ENCODE data around the gene ZNF407.

The ZNF407 gene

DNA sequence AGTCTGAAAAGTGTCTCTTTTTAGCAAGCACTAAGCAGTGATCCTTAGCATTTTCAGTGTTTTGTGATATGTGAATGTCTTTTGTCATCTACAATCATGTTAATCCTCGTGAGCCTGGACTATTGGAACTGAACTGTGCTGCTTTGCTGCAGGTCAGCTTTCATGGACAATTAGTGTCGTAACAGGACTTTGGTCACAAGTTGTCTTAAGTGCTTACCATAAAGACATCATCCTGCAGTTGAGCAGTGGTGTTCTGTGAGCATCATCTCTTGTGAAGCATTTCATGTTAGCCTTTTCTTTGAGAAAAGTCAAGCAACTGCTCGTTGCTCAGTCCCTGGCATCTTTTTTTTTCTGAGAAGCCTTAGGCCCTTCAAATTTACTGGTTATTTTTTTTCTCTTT is 135.9 kb downstream of the ZNF407 start:
- no peak for DNase-seq

DNA sequence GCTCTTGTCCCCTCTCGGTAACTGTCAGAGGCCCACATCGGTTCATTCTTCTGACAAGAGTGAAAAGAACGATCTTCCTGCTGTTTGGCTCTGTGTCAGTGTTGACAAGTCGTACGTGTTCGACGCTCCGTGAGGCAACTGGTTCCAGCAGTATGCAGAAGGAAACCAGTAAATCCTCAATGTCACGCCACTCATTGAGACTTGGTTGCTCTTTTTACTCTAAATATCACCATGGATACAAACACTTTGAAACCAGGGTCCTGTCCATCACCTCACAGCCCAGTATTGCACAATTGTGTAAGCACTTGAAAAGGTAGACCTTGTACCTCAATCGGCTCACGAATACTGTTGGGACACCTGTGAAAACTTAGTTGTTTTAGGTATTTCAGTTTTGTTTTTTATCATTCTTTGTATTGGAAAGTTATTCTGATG is 136.4 kb downstream of the ZNF407 start:
- DNase-seq = no peak

DNA sequence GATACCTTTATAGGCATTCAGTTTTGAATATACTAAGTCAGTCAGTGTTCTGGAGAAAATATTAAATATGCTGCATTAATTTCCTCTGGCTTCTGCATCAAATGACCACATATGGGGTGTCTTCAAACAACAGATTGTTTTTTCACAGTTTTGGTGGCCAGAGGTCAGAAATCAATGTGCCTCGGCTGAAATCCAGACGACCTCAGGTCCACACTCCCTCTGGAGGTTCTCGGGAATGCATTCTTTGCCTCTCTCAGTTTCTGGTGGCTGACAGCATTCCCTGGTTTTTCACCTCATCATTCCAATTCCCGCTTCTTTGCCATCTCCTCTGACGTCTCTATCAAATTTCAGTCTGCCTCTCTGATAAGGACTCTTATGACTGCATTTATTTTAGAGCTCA is 142.3 kb downstream of the ZNF407 start:
- DNase-seq = no peak

DNA sequence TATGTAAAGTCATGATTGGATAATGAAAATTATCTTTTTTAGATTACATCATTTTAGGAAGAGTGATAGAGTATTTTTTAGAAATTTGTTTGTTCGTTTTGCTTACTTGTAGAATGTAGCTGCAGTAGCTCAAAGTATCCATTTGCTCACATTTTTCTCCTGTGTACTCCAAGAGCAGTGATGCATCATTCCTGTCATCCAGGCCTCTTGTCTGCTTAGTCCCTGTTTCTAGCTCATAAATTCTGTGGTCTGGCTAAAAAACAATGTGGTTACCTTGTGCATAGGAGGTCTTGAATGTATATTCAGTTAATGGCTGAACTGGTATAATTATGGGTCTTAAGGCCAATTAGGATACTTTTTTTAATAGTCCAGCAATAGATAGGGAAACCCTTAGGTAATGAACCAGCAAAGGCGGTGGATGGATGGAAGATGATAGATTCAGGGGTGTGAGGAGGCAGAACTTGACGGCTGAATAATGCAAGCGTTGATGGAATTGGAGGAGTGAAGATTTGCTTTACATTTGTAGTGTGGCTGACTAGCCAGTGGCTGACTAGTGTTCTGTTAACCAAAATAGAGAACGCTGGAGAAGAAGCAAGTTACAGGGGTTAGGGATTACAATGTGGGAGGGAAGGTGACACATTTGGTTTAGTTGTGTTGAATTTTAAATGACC is 145.0 kb downstream of the ZNF407 start:
- DNase-seq = no peak

DNA sequence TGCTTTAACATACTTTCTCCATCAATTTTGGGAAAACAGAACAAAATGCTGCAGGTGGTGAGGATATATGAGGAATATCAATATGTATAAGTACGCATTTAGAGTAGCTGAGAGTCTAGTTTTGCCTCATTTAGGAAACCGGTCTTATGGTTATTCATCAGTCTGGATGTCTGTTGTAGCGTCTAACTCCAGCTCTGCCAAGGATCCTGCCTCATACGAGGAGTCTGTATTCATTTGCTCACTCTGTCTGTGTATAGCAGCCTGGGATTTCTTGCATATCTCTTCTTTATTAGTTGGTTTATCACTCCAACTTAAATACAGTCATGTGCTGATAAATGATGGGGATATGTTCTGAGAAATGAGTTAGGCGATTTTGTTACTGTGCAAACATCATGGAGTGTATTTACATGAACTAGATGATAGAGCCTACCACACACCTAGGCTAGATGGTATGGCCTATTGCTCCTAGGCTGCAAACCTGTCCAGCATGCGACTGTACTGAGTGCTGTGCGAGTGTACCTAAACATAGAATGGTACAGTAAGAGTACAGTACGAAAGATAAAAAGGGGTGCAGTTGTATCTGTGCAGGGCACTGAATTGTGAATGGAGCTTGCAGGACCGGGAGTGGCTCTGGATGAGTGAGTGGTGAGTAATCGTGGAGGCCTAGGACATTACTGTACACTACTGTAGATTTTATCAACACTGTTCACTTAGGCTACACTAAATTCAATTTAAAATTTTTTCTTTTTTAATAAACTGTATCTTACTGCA is 148.1 kb downstream of the ZNF407 start:
- DNase-seq = no peak

DNA sequence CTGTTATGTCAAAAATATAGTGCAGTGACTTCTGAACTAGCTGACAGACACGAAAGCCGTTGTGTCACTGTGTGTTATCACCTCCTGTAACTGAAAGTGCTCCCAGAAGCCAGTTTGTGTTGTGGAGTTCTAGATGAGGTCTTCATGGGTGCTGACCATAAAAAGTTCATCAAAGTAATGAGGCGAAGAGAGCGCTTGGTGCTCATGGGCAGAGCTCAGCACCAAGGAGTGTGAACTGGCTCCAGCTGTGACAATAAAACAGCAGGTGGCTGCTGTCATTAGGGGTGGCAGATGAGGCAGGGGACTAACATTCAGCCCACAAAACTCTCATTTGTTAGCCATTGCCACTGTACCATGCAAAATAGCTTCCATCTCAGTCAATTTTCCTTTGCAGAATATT is 151.1 kb downstream of the ZNF407 start:
- no peak for DNase-seq

DNA sequence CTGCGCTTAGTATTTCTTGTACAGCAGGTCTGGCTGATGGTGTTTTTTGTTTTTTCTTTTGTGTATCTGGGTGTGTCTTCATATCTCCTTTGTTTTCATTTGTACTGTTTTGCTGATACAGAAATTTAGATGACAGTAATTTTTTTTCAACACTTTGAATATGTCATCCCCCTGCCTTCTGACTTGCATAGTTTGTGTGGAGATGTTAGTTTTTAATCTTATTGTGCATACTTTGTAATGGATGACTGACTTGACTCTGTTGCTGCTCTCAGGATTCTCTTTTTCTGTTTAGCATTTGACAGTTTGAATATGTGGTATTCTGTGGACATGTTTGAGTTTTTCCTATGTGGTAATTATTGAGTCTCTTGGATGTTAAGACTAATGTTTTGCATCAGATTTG is 161.3 kb downstream of the ZNF407 start:
- DNase-seq = no peak

DNA sequence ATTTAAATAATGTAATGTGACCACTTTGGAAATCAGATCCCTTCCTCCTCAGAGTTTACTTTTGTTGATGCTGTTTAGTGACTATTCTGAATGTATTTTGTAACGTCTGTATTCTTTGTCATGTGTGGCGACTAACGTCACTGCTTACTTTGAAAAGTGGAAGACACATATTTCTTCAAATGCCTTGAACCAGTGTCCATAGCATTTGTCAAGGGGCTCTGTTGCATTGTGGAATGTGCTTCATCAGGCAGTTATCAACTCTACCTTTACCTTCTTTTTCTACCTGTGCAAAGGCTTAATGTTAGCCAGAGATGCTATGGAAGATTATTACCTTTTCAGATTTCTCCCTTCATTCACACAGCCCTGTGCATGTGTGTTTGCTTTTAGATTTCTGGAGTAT is 162.4 kb downstream of the ZNF407 start:
- DNase-seq = no peak

DNA sequence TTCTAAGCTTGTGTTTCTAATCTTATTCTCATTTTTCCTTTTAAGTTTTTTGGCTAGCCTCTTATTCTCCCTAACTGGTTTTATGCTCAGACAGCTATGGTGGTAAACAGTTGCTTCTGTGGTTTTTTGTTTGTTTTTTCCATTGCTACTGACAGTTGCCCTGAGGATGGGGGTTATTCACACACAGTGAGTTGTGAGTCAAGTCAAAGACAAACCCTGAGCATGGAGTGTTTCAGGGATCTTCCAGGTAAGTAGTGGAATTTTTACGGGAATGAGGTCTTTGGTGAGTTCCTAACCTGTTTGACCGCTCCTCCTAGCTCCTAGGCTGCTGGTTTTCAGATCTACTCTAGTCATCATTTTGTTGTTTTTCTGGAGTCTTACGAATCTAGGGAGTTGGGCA is 162.8 kb downstream of the ZNF407 start:
- no peak for DNase-seq

DNA sequence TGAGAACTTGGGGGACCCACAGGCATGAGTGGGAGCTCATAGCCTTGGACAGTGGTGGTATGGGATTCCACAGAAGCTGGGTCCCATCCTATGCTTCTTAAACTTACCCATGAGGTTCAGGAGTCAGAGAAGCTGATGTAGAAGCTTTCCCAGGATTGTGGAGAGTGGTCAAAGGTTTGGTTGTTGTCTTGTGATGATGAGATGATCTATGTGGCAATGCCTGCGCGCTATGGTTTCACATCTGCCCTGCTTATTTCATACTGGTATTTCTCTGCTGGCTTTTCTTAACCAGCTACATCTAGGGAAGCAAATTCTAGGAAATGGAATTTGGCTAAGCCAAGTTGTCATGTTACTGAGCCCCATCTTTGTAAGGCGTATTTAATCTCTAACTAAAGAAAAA is 168.6 kb downstream of the ZNF407 start:
- no peak for DNase-seq

DNA sequence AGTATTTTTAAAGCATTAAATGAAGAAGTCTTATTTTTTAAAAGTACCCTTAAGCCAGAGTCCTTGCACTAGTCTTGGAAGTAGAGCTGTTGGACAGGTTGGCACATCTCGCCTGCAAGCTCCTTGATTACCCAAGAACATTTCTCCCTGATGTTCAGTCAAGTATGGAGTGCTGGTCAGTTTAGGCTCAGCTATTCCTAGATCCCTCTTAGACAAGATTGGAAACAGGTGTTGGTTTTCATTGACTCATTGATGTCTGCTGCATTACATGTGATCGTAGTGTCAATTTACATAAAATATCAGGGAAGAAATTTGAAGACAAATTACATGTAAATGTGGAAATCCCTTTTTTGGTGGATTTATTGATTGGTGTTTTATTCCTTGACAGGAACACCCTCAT is 170.4 kb downstream of the ZNF407 start:
- DNase-seq = no peak

DNA sequence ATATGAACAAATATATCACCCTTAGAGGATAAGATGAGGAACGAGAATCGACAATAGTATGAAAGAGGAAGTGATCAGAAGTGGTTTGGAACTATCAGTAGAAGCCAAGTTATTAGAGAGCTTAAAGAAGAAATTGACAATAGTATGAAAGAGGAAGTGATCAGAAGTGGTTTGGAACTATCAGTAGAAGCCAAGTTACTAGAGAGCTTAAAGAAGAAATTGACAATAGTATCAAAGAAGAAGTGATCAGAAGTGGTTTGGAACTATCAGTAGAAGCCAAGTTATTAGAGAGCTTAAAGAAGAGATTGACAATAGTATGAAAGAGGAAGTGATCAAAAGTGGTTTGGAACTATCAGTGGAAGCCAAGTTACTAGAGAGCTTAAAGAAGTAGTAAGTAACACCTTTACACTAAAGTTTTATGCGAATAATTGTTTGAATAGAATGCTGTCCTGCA is 175.5 kb downstream of the ZNF407 start:
- DNase-seq = no peak

DNA sequence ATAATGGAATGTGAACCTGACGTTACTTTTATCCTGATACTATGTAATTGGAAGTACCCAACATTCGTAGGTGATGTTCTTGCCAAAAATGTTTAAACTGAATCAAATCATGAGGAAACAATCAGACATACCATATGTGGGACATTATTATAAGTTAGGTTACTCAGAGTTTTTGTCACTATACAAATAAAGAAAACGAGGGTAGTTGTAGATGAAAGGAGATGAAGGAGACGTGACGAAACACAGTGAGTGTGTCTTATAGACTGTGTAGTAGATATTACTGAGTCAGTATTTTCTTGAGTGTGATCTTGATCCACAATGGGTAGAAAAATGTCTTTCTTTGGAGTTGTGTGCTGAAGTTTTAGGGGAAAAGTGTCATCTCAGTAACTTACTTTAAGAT is 176.8 kb downstream of the ZNF407 start:
- DNase-seq = no peak

DNA sequence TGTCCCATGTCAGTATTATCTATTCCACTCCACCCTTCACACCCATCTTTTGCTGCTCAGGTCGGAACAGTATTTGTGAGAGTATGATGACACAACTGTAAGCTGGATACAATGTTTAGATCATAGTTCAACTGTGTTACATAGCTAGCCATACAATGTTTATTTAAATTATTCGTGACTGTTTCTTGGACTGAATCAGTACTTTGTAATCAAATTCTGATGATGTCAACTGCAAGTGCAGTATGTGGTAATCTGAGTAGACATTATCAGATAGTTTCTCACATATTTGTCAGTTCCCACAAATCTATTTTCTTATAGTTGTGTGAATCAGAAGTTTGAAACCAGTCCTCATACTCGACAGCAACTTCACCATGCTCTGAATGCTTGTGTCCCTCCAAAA is 177.6 kb downstream of the ZNF407 start:
- DNase-seq = no peak

DNA sequence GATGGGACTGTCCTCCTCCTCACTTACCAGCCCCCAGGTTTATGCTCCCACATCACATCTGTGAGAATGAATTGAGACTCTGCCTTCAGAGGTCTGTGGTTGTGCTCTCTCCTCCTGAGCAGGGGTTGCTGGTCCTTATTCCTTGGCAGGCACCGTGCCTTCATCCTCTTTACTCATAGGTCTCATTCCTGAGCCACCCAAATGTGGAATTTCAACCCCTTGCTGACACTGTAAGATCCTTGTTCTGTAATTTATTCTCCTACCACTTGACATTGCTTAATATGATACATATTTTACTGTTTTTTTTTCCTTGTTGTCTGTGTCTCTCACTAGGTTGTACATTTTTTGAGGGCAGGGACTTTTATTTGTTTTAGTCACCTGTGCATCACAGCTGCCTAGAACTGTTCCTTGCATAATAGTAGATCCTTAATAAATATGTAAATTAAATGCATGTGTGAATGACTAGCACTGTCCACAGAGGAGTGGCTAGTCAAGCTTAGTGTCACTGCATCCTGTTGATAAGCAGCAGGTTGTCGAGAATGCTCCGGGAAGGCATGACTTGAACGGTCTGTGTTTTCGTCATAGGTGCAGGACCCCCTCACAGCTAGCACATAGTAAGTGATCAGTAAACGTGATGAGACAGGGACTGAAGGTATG is 180.6 kb downstream of the ZNF407 start:
- DNase-seq = no peak

DNA sequence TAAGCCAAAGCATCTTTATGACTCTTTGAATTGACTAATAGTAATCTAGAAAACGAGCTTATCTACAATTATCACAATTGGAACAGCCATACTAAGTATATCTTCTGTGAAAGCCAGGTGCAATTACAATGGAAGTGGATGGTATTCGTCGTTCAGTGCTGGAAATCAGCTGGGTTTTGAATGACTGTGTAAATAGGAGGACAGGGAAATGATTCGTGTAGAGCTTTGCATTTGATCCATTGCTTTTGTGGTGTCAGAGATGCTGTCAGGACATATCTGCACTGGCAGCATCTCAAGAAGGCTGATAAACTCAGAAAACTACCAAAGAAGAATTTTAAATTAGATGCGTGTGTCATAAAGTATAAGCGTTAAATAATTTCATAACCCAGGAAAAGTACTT is 187.1 kb downstream of the ZNF407 start:
- DNase-seq = no peak

DNA sequence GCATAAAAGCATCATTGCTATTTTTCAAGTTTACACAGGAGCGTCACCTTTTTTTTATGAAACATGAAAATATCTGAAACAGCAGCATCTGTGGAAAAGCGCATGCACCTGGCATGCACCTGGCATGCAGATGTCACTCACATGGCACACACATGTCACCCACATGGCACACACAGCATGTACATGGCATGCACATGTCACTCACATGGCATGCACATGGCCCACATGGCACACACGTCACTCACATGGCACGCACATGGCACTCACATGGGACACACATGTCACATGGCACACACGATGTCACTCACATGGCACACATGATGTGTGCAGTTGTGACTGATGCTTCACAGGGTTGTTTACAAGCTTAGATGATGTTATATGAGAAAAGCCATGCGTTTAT is 188.0 kb downstream of the ZNF407 start:
- DNase-seq = no peak

DNA sequence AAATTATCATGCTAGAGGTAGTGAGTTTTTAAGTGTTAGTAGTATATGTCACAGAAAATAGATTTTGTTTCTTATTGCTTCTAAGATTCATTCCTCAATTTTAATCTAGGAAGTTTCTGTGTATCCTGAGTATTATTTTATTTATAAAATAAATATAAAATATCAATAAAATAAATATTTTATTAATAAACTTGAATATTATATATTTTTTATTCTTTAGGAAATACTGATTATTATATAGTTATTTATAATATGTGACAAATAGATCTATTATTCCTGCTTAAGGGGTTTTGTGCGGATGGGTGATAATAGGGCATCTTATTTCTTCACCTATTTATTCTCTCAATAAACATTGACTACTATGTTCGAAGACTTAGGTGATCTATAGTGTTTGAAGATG is 191.0 kb downstream of the ZNF407 start:
- DNase-seq = no peak

DNA sequence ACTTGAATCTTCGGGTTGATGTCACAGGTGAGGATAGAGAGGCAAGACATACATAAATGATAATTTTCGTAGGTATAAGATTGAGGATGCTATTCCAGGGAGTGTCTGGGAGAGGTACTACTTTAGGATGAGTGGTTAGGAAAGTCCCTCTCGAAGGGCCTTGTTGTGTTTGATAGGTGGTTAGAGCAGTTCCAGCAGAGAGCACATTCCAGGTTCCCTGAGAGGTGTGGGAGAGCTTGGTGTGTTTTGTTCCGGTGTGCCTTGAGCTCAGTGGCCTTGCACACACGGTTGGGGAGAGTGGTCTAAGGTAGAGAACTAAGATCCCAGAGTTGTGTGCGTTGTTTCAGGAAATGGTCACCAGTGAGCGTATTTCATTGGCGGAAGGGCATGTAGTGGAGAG is 191.4 kb downstream of the ZNF407 start:
- DNase-seq = no peak

DNA sequence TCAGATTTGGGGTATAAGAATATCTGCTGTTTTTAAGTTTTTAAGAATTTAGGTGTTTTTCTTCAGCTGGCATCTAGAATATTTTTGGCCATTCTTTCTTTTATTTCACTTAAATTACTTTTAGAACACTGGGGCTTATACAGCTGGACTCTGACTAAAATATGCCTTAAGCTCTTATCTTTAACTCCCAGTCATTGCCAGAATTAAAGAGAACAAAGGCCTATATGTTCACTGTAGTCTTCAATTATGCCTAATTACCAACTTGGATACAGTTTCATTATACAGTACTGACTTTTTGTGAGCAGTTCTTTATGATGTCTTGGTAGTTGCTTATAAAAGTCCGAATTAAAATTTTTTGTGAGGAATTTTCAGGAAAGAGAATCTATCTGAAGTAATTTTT is 192.8 kb downstream of the ZNF407 start:
- no peak for DNase-seq

DNA sequence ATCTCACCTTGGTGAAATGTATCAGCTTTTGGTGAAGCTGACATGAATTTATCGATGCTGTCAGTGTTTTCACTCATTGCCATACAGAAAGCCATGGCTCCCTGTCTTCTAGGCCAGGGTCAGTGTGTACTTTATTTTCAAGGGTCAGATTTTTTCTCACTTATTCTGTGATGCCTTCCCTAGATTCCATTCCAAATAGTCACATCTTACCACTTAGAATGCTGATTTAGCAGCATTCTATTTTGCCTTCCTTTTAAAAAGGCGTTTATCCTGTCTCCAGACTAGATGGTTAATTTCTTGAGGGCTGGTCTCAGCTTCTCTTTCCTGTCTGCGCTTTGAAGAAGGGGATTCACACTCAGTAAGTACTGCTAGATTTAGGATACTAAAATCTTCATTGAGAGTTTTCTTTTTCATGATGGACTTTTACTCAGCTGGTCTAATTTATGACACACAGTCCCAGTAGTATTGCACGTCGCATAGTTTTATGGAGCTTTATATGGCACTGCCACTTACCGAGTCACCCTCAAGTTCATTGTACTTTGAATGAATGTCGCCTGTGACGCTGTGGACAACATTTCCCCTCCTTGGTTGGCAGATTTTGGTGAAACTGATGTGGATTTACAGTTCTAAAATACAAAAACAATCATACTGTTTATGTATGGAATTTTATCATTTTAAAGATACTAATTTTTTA is 194.0 kb downstream of the ZNF407 start:
- DNase-seq = no peak

DNA sequence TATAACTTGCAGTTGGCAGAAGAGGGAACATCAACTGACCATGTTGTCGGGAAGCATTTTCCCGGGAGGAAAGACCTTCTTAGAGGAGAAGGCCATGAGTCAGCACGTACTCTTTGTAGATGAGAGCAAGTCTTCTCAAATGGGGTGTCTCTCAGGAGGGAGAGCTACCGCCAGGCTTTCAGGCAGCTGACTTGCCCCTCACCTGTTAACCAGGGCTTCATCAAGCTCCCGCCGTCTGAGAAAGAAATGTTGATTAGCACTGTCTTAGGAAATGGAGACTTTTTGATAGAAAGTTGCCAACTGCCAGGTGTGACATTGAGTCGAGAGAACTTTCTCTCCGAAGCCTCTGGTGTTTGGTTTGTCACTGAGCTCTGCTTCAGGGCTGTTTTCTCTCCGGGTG is 196.1 kb downstream of the ZNF407 start:
- no peak for DNase-seq

DNA sequence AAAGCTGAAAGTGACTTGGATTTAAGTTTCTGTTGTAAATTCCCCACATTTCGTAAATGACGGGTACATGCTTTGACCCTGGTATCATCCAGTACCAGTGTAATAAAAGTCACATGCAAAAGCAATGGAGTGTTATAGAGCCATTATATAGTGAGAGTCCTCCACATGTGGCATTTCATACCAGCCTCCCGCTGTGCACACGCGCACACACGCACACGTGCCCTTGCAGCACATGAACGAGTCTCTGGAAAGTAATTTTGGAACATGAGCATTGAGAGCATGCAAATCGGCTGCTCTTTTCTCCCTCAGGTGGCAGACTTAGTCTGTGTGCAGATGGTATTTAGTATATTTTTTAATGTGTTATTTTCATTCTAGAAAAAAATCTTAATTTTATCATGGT is 198.1 kb downstream of the ZNF407 start:
- DNase-seq = no peak

DNA sequence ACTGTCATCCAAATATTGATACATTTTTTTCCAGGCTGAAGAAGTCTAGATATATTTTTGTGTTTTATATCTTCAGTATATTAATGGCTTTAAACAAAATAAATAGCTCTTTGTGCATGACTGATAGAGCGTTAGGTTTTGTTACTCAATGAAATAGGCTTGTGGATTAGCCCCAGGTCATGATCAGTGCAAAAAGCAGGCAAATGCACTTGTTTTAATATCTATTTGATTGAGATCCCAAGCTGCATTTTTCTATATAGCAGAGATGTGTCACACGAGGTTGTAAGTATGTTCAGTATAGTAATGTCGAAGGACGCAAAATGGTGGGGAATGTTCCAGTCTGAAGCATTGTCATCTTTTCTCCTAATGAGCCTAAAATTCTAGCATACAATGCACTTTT is 198.5 kb downstream of the ZNF407 start:
- DNase-seq = no peak

All from activated T-cell treated with anti-CD3 and anti-CD28 coated beads, Interleukin-2, amount 50 U/mL, for 48 hours (primary cell).